Medulla oblongata (tissue), 1 donor: Measurements from ENCODE around the gene ALDH3A1.

Experiments
- DNase-seq: peaks from one replicate; pipeline ENCODE4 v3.0.0-alpha.2; 2015; ENCODE audit errors: extremely low spot score

ALDH3A1 gene

GRCh38 chr17:19703828-19704613 lies 44.1 kb downstream of the ALDH3A1 start:
- DNase-seq: no peak

GRCh38 chr17:19703106-19703827 lies 44.8 kb downstream of the ALDH3A1 start:
- no peak for DNase-seq

GRCh38 chr17:19702217-19702641 lies 45.9 kb downstream of the ALDH3A1 start:
- no peak for DNase-seq
